HG03457 (cell line): ENCODE measurements around the gene CRIP3.
"Not testable (repeated sequence)": the region's sequence is repeated elsewhere in the genome, so short reads cannot be mapped to it uniquely, and the experiment has no call there.

Experiments
- ATAC-seq: cut with Tn5 transposase; IDR thresholded peaks from one replicate; pipeline ENCODE4 v1.9.1; 2021; ENCODE audit warnings: moderate number of reproducible peaks; ENCODE audit not compliant: unreplicated experiment

Gene CRIP3

DNA sequence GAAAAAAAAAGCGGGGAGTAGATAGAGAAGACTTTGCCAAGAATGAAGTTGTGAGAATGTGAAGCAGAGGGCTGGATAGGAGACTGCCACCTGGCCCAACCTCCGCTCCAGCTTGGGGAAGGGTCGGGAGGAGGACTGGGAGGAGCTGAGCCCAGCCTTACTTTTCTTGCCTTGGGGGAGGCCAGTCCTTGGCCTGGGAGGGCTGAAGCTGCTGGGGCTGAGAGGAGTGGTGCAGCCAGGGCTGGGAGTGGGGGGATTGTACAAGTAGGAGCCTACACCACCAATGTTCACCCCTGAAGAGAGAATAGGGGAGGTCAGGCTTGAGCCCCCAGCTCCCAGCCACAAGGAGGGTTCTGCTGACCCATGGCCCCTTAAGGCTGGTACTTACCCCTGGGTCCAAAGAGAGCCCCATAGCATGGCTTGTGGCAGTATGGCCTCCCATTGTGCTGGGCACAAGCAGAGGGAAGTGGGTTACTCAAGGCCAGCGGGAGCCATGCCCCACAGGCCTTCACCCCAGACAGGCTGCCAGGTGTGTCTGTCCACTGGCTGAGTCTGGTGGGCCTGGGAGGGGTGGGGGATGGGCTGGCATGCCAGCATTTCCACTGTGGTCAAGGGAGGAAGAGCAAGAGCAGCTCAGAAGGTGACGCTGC lies 1.1 kb downstream of the CRIP3 start:
- ATAC-seq: no peak

DNA sequence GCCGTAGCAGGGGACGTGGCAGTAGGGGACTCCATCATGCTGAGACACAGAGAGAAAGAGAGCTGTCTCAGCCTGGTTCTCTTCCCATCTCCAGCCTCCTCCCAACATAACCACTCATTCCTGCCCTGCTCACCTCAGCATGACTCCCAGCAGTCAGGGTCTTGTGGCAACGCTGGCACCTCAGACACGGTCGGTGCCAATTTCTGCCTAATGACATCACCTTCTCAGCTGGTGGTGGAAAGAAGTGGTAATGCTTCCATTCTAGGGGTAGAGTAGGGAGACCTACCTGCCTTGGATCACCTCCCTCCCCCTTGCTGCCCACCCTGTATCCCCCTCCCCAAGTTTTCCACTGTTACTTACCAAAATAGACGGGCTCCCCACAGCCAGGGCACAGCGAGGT lies 2.5 kb downstream of the CRIP3 start:
- no peak for ATAC-seq

GRCh38 chr6:43304882-43305281 lies 3.7 kb downstream of the CRIP3 start:
- no peak for ATAC-seq

- no peak for ATAC-seq
These were observed 4.3 kb downstream of the CRIP3 start for GRCh38 chr6:43304361-43304760.

- ATAC-seq: no peak
These were observed 4.8 kb downstream of the CRIP3 start for GRCh38 chr6:43303751-43304331.

- ATAC-seq: not testable (repeated sequence)
These were observed 5.6 kb downstream of the CRIP3 start for GRCh38 chr6:43303006-43303405.

DNA sequence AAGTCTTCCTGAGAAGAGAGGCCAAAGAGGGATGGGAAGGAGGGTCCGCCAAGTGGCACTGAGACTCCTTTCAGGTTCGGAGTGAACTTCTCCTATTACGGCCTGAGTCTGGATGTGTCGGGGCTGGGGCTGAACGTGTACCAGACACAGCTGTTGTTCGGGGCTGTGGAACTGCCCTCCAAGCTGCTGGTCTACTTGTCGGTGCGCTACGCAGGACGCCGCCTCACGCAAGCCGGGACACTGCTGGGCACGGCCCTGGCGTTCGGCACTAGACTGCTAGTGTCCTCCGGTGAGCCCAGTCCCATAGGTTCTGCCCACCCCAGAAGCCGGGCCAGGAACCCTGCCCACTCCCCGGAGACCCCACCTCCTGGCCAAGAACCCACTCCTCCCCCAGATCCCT lies 6.5 kb downstream of the CRIP3 start:
- ATAC-seq: no peak

- ATAC-seq: no peak
These were observed 7.3 kb downstream of the CRIP3 start for GRCh38 chr6:43301081-43301870.

GRCh38 chr6:43299338-43300293 lies 9.0 kb downstream of the CRIP3 start:
- no peak for ATAC-seq

DNA sequence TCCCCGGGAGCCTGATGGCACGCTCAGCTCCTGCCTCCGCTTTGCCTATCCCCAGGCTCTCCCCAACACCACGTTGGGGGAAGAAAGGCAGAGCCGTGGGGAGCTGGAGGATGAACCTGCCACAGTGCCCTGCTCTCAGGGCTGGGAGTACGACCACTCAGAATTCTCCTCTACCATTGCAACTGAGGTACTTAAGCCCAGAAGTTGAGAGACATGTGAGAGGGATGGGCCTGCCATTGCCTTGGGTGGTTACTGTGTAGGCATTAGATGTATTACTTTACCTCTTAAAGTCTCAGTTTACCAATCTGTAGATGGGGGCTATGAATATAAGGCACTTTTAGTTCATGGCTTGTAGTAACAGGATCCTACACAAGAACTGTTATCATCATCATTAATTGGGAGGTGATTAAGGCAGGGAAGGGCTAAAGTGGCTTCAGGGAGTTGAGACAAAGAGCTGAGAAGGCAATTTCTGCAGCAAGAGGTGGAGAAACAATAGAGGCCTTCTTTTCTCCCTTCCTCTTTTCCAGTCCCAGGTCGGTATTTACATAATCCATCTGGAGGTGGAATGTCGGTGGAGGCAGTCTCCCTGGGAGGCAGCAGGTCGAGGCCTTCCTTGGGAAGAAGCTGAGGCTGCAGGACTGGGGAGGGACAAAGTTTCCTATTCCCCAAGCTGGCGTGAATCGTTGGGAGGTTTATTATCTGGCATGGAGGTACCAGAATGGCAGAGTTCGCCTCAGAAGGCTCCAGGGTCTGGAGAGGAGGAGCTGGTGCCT lies 9.9 kb downstream of the CRIP3 start:
- no peak for ATAC-seq

GRCh38 chr6:43297644-43298564 lies 10.7 kb downstream of the CRIP3 start, which contains the start of gene SLC22A7:
TSS of gene SLC22A7 (plus strand) at chr6:43298260. CDS start at chr6:43298359, 99 bp downstream.
- no peak for ATAC-seq

- ATAC-seq: no peak
These were observed 11.7 kb downstream of the CRIP3 start for GRCh38 chr6:43296780-43297497.

DNA sequence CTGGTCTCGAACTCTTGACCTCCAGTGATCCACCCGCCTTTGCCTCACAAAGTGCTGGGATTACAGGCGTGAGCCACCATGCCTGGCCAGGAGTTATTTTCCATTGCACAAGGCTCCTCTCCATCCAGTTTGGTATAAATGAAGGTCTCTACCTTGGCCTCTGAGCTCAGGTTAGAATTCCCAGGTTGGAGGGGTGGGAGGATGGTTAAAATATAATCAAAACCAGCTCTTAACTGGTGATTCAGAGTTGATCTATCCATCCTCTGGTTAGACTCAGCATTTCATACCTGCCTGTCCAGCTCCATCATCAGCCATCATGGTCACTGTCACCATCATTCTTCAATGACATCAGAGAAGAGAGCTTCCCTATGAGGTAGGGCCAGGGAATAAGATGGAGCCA lies 13.2 kb downstream of the CRIP3 start:
- ATAC-seq: no peak

- no peak for ATAC-seq
These were observed 14.1 kb downstream of the CRIP3 start for GRCh38 chr6:43294536-43294935.

DNA sequence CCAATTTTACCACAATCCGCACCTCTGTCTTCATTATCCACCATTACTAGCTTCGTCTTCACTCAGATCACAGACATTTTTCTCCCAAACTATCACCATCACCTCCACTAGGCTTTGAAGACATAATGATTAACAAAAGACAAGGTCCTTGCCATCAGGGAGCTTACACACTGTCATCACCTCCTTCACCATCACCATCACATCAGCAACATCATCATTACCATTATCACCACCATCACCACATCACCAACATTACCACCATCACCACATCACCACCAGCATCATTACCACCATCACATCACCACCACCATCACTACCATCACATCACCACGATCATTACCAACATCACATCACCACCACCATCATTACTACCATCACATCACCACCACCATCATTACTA lies 14.9 kb downstream of the CRIP3 start:
- no peak for ATAC-seq

- no peak for ATAC-seq
These were observed 15.8 kb downstream of the CRIP3 start for GRCh38 chr6:43292763-43293318.

- no peak for ATAC-seq
These were observed 16.3 kb downstream of the CRIP3 start for GRCh38 chr6:43292341-43292740.

GRCh38 chr6:43291708-43292107 lies 16.9 kb downstream of the CRIP3 start:
- no peak for ATAC-seq
